GM12875 (cell line): Measurements from ENCODE around the gene LRP2.

Experiments used
- H3K4me3 ChIP-seq: one replicate; pipeline ENCODE4 v1.5.1; 2011; ENCODE audit warnings: low read depth, low read length, control low read depth
- TF ChIP-seq, protein P1 (sequence below): IDR thresholded peaks from 2 replicates; pipeline ENCODE4 v1.5.1; 2011; ENCODE audit warnings: low read depth, mild to moderate bottlenecking, control low read depth, inconsistent platforms, low read length, moderate library complexity, borderline replicate concordance; ENCODE audit not compliant: insufficient read depth

The LRP2 gene

GRCh38 chr2:169348321-169349024, 13.9 kb downstream of the LRP2 start:
- no peak overlapping the region for H3K4me3 ChIP-seq
- TF ChIP-seq, protein P1, sequence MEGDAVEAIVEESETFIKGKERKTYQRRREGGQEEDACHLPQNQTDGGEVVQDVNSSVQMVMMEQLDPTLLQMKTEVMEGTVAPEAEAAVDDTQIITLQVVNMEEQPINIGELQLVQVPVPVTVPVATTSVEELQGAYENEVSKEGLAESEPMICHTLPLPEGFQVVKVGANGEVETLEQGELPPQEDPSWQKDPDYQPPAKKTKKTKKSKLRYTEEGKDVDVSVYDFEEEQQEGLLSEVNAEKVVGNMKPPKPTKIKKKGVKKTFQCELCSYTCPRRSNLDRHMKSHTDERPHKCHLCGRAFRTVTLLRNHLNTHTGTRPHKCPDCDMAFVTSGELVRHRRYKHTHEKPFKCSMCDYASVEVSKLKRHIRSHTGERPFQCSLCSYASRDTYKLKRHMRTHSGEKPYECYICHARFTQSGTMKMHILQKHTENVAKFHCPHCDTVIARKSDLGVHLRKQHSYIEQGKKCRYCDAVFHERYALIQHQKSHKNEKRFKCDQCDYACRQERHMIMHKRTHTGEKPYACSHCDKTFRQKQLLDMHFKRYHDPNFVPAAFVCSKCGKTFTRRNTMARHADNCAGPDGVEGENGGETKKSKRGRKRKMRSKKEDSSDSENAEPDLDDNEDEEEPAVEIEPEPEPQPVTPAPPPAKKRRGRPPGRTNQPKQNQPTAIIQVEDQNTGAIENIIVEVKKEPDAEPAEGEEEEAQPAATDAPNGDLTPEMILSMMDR: no peak

- TF ChIP-seq, protein P1: no peak
- H3K4me3 ChIP-seq: no peak overlapping the region
Observed at GRCh38 chr2:169345486-169346437, 16.6 kb downstream of the LRP2 start.

GRCh38 chr2:169344736-169345485, 17.4 kb downstream of the LRP2 start:
- H3K4me3 ChIP-seq: no peak overlapping the region

GRCh38 chr2:169343202-169343601, 19.1 kb downstream of the LRP2 start:
- no peak overlapping the region for H3K4me3 ChIP-seq
- TF ChIP-seq, protein P1: no peak

More at GRCh38 chr2:169344736-169345485, 17.4 kb downstream of the LRP2 start:
- TF ChIP-seq, protein P1: no peak

DNA sequence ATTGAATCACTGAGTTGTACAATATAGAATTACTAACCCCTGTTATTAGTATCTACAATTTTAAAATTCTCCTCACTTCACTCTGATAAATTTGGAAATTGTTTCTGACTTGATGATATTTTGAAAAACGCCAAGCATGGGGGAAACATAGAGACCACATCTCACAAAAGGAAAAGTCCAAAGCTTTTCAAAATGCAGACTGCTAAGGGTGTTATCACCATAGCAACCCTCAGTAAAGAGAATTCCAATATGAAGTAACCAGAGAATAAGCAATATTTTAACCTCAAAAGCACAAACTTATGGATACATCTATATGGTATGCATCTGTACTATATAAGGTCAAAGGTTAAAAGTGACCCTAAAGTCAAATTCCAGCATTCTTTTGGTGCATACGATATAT, 22.7 kb downstream of the LRP2 start:
- TF ChIP-seq, protein P1: no peak
- H3K4me3 ChIP-seq: no peak overlapping the region

DNA sequence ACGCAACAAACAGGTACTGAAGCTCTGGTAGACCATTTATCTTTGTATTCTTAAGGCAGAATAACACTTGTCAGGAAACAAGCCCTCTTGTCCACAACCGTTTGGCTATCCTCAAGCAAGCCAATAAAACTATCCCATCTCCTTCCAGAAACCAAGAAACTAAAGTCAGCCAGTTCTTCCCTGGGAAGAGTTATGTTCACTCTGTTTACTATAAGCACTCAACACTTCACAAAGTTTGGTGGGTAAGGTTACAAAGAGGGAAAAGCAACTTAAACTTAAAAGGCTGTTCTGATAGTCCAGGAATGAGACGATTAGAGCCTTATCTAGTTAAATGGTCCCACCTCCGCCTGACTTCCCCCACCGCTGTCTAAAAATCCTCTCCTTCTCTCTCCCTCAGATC, 25.6 kb downstream of the LRP2 start:
- TF ChIP-seq, protein P1: no peak
- H3K4me3 ChIP-seq: no peak overlapping the region
